Measurements from ENCODE around the gene GATAD2A.

DNA sequence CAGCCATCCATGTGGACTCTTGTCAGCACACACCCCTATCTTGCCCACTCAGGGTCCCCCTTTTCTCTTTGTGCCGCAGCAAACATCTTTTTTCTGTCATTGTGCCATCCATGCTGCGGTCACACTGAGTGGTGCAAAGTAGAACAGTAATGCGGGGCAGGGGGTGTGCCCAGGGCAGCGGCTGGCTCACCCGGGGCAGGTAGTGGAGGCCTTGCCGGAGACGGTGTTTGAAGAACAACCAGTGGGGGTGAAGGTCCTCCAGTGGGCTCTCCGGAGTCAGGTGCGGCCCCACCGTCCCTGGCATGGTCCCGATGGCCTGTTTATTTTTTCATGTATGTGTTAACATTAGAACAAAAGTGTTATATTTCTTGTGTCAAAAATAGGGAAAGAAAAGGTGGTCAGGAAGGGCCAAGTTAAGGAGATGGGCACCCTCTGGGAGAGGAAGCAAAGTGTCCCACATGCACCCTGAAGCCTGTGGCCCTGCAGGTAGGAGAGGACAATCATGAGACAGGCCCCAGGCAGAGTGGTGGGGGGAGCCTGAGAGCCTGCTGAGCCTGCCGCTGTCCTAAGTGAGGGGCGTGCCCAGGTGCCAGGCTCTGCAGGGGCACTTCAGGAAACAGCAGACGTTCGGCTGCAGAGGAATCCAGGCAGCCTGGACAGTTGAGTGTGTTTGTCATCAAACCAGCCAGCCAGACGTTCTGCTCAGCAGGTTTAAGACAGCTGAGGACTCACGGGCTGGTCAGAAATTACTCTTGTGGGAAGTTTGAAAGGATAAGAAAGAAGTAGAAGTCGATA is 97.5 kb downstream of the GATAD2A start:
- no peak for TF ChIP-seq POLR2AphosphoS5 (IDR thresholded peaks at IDR 0.05)
- TF ChIP-seq, protein P1, sequence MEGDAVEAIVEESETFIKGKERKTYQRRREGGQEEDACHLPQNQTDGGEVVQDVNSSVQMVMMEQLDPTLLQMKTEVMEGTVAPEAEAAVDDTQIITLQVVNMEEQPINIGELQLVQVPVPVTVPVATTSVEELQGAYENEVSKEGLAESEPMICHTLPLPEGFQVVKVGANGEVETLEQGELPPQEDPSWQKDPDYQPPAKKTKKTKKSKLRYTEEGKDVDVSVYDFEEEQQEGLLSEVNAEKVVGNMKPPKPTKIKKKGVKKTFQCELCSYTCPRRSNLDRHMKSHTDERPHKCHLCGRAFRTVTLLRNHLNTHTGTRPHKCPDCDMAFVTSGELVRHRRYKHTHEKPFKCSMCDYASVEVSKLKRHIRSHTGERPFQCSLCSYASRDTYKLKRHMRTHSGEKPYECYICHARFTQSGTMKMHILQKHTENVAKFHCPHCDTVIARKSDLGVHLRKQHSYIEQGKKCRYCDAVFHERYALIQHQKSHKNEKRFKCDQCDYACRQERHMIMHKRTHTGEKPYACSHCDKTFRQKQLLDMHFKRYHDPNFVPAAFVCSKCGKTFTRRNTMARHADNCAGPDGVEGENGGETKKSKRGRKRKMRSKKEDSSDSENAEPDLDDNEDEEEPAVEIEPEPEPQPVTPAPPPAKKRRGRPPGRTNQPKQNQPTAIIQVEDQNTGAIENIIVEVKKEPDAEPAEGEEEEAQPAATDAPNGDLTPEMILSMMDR (IDR thresholded peaks at IDR 0.05): no peak
- no peak for TF ChIP-seq POLR2A (IDR thresholded peaks at IDR 0.05)

Data from prostate gland (tissue), 2 donors.